ENCODE measurements around the gene PSMB11.
A peak's percentile ranks its signal among the peaks of the same experiment; 100 is the strongest.

PSMB11 gene

DNA sequence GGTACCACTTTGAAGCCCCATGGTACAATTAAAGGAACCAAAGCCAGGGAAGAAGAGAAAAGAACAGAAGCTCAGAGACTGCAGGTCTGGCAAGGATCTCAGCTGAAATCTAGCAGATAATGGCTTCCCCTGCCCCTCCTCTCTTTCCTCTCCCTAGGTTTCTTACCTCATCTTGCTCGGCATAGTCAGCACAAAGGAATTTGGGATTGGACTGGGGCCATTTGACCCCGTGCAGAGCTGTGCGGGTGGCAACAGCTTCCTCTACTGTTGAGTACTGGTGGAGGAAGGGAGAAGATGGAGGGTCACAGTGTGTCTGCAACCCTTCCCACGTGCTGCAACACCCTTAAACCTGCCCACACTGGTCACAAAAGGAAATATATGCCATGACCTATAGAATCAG lies 20.0 kb downstream of the PSMB11 start:
- no peak overlapping the region for H3K4me3 ChIP-seq (ENCODE audit: low read length)
- TF ChIP-seq, protein P1, sequence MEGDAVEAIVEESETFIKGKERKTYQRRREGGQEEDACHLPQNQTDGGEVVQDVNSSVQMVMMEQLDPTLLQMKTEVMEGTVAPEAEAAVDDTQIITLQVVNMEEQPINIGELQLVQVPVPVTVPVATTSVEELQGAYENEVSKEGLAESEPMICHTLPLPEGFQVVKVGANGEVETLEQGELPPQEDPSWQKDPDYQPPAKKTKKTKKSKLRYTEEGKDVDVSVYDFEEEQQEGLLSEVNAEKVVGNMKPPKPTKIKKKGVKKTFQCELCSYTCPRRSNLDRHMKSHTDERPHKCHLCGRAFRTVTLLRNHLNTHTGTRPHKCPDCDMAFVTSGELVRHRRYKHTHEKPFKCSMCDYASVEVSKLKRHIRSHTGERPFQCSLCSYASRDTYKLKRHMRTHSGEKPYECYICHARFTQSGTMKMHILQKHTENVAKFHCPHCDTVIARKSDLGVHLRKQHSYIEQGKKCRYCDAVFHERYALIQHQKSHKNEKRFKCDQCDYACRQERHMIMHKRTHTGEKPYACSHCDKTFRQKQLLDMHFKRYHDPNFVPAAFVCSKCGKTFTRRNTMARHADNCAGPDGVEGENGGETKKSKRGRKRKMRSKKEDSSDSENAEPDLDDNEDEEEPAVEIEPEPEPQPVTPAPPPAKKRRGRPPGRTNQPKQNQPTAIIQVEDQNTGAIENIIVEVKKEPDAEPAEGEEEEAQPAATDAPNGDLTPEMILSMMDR (conservative IDR thresholded peaks at IDR 0.05; ENCODE audit: low read length), result peak; percentile 16; the same call in 1 of the 2 replicates
- peak; percentile 90 for DNase-seq (ENCODE audit: low read depth)

DNA sequence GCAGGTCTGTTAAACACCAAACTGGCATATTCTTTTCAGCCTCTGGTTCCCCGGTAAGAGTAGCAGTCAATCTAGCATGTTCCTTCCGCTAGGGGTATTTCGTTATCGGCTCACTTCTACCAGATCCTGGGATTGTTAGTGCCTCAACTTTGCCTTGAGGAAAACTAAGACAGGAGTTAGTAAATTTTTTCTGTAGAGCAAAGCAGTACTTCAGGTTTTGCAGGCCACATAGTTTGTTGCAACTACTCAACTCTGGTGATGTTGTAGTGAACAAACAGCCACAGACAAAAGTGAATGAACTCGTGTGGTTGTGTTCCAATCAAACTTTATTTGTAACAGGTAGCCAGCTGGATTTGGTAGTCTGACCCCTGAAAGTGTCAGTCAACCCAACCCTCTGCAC lies 21.6 kb downstream of the PSMB11 start:
- DNase-seq (ENCODE audit: low read depth), result no peak
- TF ChIP-seq, protein P1 (conservative IDR thresholded peaks at IDR 0.05; ENCODE audit: low read length), result no peak
- no peak overlapping the region for H3K4me3 ChIP-seq (ENCODE audit: low read length)

DNA sequence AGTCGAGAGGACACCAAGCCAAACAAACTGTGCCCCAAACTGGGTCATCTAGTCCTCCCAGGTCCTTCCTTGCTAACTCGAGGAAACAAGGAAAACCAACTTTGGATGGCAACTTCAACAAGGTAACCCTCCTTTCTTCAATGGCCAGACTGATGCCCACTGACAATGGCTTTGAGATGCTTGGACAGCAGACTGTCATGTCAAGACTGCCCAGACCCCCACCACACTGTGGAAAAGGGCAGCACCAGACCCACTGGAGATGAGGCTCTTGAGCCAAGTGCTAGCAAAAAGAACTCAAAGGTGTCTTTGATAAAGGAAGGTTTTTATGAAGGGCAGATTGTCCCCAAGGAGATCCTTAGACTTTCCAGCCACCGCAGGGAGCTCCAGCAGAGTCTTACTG lies 24.4 kb downstream of the PSMB11 start:
- H3K4me3 ChIP-seq (ENCODE audit: low read length), result no peak overlapping the region
- DNase-seq (ENCODE audit: low read depth), result no peak
- TF ChIP-seq, protein P1 (conservative IDR thresholded peaks at IDR 0.05; ENCODE audit: low read length), result no peak

DNA sequence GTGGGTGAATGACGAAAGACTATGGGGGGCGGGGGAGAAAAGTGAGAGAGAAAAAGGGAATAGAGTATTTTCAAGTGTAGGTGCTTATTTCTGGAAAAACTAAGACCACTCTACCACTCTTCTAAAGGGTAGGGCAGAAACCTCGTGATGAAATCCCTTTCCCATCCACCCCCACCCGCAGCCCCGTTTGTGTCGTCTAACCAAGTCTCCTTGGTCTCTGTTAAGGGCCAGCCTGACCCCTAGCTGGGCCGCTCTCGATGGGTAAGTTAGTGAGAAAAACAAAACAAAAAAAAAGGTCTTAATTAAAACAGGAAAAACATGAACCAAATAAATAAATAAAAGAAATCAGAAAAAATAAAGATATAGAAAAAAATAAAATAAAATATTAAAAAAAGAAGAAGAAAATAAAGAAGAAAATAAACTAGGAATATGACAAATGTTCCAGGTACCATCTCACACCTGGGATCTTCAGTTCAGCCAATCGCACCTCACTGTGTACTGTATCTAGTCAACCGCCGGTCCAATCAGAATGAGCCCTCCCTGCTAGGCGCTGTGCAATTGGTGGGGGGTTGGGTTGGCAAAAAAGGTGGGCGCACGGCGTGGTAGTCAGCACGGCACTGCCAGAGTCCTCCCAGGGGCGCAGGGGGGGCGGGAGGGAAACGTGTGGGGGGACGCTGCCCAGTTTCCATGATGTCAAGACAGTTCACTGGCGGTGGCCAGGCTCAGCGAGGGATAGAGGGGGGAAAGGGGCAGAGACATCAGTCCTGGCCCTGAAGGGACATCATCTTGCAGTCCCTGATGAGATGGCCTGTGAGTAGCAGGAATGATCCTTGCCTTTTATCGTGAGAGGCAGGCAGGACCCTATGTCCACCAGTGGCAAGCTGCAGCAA lies 25.1 kb downstream of the PSMB11 start:
- TF ChIP-seq, protein P1 (conservative IDR thresholded peaks at IDR 0.05; ENCODE audit: low read length), result no peak
- H3K4me3 ChIP-seq (ENCODE audit: low read length), result no peak overlapping the region
- no peak for DNase-seq (ENCODE audit: low read depth)

DNA sequence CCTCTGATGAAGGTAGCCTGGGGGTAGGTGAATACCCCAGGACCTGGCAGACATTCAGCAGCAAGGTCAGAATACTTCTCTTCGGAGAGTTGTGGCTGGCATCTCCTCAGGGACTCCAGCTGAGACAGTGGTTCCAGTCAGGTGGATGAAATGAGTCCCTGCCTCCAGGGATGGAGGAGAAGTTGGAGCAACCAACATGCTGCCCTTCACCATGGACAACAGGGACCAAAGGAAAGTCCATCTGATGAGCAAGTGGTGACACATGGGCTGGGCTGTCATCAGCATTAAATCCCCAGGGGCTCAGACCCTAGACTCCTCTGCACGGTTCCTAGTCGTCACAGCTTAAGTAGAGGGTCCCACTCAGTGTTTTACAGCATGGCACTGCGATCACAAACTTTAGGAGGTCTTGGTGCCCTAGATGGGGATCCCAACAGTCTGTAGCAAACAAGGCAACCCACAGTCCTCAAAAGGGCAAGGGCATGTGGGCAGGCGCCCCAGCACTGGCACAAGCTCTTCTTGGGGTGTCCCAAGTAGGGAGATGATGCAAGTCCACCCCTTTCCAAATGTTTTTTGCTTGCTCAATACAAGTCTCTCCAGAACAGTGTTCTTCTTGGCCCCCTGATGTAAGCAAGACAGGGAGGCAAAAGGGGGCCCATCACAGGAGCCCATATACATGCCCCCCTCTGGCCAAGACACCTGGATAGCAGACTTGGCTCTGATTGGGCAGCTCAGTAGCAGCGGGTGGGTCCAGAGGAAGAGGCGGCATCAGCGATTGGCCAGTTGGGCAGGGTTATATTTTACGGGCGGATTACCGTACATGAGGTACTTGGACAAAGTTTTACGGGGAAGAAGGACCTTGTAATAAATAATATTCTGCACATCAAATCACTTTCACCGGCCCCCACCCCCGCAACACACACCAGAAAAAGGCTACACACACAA lies 26.1 kb downstream of the PSMB11 start:
- H3K4me3 ChIP-seq (ENCODE audit: low read length), result no peak overlapping the region

DNA sequence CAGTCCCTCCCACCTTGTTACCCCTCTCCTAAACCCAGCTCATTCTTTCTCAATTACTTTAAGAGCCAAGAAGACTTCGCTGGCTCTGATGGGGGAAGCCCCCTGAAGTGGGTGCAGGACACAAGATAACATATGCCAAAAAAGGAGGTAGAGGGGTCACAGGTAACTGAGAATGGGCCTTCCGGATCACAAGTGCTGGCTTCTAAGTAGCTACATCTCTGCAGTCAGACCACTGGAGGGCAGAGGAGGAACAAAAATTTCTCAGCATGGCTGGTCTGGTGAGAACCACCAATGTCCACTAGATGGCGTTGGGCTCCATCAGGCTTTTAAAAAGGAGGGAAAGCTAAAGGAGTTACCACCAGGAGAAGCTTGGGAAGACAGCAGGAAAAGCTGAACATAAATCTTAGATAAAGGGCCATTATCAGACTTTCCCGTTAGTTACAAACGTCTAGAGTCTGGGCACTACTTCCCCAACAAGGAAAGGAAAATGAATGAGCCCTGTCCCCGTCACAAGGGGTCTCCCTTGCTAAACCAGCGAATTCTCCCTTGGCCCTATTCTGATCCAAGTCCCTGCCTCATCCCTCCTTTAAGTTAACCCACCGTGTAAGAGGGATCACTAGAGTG lies 26.9 kb downstream of the PSMB11 start:
- TF ChIP-seq, protein P1 (conservative IDR thresholded peaks at IDR 0.05; ENCODE audit: low read length), result peak; percentile 100
- DNase-seq (ENCODE audit: low read depth), result peak; percentile 89
- no peak overlapping the region for H3K4me3 ChIP-seq (ENCODE audit: low read length)

More for the DNA sequence above, 26.1 kb downstream of the PSMB11 start:
- TF ChIP-seq, protein P1 (conservative IDR thresholded peaks at IDR 0.05; ENCODE audit: low read length), result no peak
- no peak for DNase-seq (ENCODE audit: low read depth)
